HG03139 (cell line): Measurements from ENCODE around the gene RARRES2.
A peak's percentile ranks its signal among the peaks of the same experiment; 100 is the strongest.

ENCODE experiments used
- ATAC-seq: cut with Tn5 transposase; IDR thresholded peaks from one replicate; pipeline ENCODE4 v1.9.1; 2021; ENCODE audit not compliant: unreplicated experiment

Gene RARRES2

DNA sequence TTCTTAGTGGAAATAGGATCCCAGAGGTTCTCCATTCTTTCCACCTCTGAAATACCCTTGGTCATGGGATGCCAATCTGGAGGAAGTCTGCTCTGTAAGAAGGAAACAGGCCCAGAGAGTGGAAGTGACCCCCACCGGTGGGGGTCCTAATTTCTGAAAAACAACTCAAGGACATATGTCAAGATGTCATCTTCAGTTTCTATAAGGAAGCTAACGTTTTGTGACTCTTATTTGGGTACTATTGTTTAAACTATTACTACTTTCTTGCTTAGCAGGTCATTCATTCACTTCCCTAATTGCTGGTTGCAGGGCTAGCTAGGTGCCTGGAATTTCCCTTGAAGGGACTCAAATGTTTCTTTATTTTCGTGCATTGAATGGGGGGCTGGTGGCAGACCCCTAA lies 35.8 kb upstream of the RARRES2 start:
- ATAC-seq, result no peak

DNA sequence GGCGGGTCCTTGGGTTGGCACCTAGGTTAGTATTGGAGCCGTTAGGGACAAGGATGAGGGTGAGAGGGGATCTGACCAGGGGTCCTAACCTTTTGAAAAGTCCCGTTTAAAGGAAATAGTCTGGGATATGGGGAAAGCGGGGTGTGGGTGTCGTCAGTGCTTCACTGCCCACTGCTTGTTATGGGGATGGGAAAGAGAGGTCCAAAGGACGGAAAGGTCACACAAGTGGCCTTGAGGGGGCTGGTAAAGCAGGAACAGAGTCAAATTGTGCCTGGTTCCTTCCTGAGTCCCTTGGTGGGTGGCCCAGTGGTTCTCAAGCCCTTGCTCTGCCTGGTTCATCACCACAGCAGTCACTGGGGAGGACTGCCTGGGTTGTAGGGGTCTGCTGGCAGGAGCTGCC lies 35.1 kb upstream of the RARRES2 start:
- no peak for ATAC-seq

DNA sequence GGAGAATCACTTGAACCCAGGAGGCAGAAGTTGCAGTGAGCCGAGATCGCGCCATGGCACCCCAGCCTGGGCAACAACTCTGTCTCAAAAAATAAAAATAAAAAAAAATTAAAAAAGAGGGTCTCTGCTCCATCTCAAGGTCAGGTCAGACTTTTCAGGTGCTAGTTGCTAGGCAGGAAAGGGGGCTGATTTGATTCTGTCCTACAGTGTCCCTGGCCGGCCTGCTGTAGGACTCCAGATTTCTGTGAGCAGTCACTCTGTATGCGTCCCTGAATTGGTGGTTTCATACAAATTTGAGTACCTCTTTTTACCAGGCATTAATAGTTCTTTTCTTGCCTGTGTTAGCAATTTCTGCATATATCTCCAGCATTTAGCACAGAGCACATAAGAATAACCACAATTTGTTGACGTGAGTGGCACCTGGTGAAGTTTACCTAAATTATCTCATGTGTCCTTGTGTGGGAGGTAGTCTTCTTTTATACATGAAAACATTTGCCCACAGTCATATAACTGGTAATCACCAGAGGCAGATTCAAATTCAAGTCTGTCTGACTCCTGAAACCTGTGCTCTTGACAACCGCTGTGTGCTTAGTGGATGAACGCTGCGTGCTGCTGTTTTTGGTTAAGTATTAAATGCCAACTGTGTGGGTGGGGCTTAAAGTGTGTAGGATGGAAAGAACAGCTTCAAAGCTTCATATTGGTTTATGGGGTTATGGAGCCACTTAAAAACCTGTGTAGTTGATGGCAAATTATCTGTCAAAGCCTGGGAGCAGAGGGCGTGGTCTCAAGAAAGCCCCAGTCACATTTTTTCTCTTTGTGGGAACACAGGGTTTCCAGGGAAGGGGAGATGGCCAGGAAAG lies 34.5 kb upstream of the RARRES2 start:
- no peak for ATAC-seq

DNA sequence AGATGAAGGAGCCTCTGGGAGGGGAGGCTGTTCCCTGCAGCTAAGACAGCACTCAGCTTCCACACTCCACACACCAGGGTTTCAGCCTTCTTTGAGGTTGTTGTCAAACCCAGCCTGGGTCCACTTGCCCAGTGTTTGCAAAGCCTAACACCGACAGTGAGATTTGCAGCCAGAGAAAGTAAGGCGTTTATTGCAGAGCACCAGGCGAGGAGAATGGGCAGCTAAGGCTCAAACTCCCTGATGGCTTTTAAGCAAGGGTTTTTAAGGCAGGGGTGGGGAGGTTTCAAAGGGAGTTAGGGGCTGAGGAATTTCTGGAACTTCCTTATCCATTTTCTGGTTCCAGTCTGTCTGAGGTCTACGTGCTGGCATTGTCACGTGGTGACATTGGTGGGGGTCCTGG lies 33.0 kb upstream of the RARRES2 start:
- ATAC-seq, result no peak

DNA sequence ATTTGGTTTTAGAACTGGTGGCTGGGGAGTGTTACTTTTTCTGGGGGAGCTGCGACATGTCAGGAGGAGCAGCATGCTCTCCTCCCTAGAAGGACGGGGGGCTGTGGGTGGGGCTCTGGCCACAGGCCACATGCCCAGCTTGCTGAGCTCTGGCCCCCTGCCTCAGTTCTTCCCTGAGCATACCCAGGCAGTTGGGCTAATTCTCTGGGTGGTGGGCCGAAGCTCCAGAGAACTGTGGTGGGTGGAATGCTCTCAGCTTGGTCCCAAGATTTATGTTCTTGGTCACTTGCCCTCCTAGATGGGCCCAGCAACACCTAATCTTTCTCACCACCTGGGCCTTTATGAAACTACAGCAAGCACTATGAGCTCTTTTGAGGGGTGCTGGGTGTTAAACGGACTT lies 32.6 kb upstream of the RARRES2 start:
- no peak for ATAC-seq

DNA sequence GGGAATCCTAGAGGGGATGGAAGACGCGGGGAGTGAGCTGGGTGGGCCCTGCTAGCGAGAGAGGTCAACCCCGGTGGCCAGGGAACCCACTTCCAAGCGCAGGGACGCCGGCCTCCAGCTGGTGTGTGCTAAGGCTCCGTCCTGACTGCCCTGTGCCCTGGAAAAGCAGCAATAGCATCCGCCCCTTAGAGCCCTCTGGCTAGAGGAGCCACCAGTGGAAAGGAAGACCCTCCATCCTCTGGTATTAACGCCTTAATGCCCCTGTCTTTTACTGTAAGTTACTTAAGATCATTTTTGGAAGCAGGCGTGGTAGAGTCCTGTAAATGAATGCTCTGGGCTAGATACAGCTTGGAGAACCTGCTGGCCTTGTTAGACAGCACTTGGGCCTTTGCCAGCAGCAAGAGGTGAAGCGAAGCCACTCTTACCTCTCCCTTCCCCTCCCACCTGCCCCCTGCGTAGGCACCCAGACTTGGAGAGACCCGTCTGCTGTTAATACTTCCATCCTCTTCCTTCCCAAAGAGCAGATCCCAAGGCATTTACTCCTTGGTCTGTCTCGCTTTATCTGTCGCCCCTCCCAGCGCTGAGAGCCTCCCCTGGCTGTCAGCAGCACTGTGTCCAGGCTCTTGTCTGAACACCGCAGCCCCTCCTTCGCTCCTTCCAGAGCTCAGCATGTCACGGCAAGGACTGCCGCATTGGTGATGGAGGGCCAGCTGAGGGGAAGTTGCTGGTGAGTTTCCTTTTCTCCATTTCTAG lies 31.8 kb upstream of the RARRES2 start:
- ATAC-seq, result no peak

DNA sequence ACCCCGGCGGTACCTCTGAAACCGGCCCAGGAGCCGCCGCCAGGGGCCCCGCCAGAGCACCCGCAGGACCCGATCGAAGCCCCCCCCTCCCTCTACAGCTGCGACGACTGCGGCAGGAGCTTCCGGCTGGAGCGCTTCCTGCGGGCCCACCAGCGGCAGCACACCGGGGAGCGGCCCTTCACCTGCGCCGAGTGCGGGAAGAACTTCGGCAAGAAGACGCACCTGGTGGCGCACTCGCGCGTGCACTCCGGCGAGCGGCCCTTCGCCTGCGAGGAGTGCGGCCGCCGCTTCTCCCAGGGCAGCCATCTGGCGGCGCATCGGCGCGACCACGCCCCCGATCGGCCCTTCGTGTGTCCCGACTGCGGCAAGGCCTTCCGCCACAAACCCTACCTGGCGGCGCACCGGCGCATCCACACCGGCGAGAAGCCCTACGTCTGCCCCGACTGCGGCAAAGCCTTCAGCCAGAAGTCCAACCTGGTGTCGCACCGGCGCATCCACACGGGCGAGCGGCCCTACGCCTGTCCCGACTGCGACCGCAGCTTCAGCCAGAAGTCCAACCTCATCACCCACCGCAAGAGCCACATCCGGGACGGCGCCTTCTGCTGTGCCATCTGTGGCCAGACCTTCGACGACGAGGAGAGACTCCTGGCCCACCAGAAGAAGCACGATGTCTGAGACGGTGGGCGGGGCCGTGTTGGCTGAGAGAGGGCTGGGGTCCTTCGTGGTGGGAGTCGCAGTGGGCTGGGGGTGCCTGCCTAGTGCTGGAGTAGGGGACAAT lies 31.0 kb upstream of the RARRES2 start:
- ATAC-seq, result no peak

DNA sequence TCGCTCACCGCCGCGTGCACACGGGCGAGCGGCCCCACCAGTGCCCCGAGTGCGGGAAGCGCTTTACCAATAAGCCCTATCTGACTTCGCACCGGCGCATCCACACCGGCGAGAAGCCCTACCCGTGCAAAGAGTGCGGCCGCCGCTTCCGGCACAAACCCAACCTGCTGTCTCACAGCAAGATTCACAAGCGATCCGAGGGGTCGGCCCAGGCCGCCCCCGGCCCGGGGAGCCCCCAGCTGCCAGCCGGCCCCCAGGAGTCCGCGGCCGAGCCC lies 30.5 kb upstream of the RARRES2 start:
- ATAC-seq, result no peak

DNA sequence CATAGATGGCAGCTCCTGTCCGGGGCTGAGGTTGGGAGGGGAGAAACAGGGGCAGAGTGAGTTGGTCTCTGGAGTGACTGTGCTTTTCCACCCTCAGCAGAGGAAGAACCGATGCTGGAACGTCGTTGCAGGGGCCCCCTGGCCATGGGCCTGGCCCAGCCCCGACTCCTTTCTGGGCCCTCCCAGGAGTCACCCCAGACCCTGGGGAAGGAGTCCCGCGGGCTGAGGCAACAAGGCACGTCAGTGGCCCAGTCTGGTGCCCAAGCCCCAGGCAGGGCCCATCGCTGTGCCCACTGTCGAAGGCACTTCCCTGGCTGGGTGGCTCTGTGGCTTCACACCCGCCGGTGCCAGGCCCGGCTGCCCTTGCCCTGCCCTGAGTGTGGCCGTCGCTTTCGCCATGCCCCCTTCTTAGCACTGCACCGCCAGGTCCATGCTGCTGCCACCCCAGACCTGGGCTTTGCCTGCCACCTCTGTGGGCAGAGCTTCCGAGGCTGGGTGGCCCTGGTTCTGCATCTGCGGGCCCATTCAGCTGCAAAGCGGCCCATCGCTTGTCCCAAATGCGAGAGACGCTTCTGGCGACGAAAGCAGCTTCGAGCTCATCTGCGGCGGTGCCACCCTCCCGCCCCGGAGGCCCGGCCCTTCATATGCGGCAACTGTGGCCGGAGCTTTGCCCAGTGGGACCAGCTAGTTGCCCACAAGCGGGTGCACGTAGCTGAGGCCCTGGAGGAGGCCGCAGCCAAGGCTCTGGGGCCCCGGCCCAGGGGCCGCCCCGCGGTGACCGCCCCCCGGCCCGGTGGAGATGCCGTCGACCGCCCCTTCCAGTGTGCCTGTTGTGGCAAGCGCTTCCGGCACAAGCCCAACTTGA lies 29.9 kb upstream of the RARRES2 start:
- no peak for ATAC-seq

DNA sequence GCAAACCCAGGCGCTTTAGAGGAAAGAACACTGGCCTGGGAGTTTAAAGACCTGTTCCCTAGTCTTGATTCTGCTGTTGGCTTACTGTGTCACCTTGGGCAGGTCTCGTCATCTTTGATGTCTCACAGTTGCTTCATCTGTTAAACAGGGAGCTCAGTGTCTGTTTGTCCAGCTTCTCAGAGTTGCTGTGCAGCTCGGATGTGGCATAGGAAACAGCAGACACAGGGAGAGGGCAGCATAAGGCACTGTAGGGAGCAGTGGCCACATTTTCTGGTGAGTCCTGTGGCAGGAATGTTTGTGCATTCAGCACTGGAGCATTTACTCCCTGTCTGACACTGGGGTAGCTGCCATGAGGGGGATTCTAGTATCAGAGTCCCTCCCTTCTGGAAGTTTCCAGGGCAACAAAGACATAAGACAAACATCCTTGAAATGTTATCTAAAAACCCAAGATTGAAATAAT lies 29.2 kb upstream of the RARRES2 start:
- no peak for ATAC-seq

DNA sequence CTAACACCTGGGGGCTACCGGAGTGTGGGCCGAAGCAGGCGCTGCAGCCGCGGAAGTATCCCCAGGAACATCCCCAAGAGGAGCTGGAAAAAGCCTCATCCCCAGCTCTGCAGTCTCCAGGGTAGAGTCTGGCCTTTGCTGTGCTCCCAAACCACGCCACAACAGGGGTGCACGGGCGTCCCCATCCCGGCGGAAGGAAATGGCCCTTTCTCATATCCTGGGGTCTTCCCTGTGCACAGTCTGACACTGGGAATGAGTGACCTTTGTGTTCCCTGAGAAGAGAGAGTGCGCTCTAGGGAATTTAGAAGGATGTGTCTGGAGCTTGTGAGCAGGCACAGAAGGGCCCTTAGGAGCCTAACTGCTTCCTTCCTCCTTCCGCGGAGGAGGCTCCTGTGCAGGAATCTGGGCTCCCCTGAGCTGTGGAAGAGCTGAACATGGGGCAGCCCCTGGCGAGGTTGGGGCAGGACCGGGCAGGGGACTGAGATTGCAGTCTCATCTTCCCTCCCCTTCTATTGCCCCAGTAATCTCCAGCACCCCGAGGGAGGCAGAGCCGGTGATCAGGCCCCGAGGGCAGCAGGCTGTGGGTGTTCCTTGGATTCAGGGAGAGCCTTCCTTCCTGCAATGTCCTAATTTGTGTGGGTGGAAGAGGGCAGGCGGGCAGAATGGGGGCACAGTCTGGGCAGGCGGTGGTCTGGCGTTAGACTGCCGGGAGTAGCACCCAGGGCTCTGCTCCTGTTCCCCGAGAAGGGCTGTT lies 28.5 kb upstream of the RARRES2 start:
- ATAC-seq, result no peak

DNA sequence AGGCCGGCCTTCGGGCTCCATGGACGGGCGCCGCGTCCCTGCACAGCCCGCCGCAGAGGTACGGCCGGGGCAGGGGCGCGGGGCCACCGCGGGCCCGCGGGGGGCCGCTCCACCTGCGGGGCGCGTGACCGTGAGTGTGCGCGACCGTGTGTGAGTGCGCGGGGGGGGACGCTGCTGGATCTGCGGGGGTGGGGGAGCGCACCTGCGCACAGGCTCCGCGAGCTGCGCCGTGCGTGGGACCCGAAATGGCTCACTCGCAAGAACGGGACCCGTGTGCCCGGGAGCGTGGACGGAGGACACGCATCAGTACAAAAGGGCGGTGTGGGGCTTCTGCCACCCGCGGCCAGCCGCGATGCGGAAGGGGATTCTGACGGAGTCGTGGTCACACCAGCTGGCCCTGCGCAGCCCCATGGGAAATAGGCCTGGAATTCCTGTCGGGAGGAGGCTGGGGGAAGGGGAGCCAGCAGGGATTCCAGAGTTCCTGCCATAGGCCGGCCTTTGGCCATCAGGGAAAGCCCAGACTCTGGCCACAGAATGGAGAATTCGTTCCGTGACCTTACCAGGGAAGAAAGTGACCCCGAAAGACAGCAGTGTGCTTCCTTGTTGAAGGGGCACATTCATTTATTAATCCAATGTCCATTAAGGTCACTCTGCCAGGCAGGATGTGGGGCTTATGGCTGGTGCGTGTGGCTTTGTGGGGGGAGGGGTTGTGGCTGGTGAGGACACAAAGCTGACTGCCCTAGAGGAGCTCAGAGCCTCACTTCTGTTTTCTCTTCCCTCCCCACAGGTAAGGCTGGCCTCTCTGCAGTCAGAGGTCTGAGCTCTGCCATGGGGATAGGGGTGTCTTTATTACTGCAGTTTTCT lies 27.7 kb upstream of the RARRES2 start:
- ATAC-seq, result no peak

DNA sequence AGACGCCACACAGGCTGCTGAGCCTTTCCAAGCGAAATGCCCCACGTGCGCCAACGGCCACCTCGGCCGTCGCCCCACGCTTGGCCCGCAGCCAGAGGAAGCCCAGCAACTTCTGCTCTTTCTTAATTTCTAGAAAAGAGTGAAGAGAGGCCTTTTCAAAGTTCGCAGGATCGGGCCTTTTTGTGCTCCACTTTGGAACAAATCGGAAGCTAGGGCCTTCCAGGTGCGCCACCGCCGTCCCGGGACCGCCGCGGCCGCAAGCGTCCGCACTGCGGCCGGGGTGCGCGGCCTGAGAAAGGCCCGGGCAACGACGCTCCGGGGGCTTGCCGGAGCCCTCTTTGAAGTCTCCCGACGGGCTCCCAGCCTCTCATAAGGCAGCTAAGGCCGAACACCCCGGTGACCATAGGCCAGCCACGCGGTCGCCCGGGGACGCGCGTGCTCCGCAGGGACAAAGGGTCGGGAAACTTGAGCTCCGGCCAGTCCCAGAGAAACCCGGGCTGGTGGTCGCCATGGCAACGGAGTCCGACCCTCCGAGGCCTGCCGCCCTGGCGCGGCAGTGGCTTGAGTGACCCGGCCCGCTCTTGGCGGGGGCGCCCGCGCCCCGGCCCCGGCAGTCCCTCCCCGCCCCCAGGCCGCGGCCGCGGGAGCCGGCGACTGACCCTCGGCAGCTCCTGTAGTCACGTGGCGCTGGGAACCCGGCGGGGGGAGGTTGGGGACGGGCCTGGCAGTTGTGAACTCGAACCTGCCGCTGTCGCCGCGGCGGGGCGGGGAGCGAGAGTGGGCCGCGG lies 26.9 kb upstream of the RARRES2 start, which contains the start of gene REPIN1:
TSS of gene REPIN1 (plus strand) at position 727 of the 788 bp plus-strand sequence. CDS start 890 bp downstream, outside the sequence.
- peak; percentile 45 for ATAC-seq

DNA sequence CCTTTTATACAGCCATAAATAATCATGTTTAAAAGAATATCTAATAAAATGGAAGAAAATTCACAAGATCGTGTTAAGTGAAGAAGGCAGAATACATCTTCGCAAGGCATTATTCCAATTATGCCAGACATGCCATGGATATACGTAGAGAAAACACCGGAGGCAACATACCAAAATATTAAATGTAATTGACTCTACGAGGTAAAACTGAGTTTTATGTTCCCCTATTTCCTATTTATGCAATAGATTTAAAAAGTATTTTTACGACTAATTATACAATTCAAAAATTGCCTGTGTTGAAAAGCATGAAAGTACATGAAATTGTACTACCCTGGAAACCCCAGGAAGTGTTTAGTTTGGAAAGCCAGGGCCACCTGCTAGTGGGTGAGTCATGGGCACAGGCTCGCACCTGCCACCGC lies 26.3 kb upstream of the RARRES2 start:
- no peak for ATAC-seq

DNA sequence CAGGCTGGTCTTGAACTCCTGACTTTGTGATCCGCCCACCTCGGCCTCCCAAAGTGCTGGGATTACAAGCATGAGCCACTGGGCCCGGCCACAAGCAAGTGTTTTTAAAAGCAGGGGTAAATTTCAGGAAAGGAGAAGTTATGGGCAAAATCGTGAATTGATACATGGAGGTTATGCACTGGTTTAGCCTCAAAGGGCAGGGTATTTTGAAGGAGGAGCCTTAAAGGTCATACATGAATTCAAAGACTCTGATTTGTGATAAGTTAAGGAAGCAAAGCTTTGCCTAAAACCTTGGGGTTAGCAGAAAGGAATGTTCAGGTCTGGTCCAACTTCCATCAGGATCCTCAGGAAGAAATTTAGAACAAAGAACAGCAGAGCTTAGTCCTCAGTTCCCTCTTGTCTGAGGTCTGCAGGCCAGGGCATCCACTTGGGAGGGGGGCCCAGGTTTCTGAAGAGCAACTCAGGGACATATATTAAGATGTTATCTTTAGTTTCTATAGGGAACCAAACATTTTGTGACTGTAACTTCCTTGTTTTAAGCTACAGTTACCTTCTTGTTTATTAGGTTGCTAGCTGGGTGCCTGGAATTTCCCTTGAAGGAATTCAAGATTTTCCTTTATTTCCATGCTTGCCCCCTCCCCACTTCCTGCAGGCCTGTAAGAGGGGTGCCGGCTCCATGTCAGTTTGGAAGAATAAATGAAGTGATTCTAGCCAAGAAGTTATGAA lies 24.4 kb upstream of the RARRES2 start:
- no peak for ATAC-seq

DNA sequence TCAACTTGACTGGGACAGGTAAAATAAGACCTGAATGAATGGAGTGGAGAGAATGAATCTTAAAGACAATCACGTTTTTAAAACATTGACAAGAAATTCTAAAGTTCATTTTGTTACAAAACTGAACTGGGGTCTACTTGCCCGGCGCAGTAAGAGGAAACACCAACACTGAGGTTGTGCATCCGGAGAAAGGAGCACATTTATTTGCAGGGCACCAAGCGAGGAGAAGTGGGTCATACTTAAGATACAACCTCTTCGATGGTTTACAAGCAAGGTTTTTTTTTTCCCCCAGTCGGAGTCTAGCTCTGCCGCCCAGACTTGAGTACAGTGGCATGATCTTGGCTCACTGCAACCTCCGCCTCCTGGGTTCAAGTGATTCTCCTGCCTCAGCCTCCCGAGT lies 23.8 kb upstream of the RARRES2 start:
- ATAC-seq, result no peak

DNA sequence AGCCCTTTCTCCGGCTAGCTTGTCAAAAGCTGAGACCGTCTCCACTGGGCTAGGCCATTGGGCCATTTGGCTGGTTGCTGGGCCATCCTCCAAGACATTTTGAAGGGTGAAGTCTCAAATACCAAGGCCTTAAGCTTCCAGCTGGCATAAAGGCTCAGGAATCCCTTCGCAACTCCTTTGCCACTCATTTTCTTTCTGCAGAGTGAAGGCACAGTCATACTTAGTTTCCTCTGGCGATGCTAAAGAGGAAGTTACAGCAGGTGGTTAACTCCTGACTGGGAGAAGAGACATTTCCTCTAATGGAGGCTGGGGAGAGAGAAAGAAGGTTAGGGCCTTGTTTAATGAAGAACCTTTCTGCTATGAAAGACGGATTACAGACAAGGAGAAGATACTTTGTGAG lies 22.4 kb upstream of the RARRES2 start:
- no peak for ATAC-seq

DNA sequence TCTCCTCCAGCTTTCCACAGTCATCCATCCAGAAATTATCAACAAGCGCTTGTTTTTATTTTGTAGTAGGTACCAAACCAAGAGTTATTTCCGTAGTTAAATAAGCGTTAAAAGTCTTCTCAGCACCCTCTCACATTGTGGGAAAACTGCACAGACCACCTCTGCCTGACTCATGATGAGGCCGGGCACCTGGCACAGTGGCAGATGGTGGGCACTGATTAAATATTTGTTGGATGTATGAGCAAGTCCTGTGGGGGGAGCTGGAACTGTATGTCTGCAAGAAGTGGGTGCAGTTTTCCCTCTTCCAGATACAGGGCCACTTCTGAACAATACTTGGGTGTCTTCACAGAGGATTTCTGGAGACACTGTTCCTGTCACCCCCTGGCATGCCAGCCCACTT lies 21.9 kb upstream of the RARRES2 start:
- ATAC-seq, result no peak
